GM12874 (cell line): ENCODE measurements around the gene TADA3.

Experiments used
- CTCF ChIP-seq: IDR thresholded peaks from 2 replicates; pipeline ENCODE4 v1.5.1; 2011; ENCODE audit warnings: low read depth, mild to moderate bottlenecking, control low read depth, low read length, moderate library complexity; ENCODE audit not compliant: insufficient read depth

TADA3 gene

DNA sequence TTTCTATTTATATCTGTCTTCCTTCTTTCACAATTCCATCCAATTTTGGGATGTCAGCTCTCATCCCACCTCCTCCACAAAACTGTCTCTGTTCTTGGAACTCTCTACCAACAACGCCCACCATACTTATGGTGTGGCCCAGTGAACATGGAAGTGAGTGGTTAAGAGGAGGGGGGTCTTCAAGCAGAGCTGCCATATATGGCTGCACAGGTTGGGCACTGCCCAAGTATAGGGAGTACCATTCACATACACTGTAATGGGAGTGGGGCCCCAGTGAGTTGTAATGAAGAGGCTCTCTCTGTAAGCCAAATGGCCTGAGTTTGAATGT is 14.6 kb downstream of the TADA3 start:
- no peak for TF ChIP-seq CTCF

DNA sequence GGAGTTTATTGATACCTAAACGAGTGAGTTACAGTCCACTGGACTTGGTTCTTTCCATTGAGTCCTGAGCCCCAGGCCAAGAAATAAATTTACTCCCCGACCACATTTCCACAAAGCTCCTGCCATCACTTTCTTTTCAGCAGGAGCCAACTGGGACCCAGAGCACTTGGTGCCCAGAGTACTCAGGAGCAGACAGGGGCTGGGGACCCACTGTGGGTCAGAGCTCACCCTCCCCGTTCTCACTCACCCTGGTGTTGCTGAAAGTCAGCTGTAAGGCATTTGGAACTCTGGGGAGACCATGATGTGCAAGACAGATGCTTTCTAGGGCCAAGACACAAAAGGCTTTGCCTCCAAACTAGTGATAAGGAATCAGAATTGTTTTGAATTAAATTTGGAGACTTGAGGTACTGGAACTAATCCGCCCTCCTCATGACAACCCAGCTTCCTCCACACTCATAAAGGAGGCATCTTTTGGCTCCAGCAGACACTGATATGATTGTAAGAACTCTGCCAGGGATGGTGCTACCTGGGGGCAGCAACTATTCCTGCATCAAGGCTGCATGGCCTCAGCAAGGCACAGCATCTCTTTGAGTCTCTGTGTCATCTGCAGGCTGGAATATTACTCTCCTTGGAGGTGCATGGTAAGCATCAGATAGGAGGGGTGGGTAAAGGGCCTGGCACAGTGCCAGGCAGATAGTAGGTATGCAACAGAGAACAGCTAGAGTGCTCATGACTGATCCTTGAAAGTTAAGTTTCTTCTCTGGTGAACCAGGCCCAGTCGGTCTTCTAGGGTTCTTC is 15.2 kb downstream of the TADA3 start:
- TF ChIP-seq CTCF, result no peak

GRCh38 chr3:9770276-9770812 is 21.9 kb downstream of the TADA3 start:
- TF ChIP-seq CTCF, result no peak

DNA sequence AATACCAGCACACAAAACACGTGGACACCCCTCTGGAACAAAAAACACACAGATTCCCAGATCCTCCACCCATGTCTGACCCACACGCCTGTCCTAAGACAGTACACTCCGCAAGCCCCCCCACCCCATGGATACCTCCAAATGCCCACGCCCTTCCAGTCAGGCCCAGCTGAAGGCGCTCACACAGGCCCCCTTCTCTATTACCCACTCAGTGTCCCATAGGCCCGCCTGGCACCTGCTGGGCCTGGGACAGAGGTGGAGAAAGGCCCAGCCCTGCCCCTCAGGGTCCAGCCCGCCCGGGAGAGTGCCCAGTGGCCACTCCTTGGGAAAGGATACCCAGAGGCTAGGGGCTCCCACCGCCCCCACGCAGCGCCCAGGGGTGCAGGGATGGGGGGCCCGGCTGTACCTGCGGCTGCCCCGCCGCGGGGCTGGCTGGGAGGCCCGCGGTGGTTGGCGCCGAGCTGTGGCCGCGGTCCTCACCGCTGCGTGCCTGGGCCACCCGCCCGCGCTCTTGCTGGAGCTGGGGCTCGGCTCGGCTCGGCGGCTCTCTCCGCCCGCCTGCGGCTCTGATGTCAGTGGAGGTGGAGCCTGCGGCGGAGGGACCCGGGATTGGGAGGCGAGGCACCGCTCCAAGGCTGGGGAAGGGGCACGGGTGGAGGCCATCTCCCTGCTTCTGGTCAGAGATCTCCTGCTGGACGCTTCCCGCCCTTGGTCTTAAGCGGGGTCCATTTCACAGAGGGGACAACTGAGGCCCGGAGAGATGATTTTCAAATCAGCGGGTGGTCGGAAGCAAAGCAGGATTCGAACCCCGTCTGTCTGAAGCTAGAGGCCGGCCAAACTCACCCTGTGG is 22.6 kb downstream of the TADA3 start, which contains the start of gene CAMK1:
TSS of gene CAMK1 (minus strand) at position 522 of the 850 bp plus-strand sequence. CDS start 2,198 bp downstream, outside the sequence.
- TF ChIP-seq CTCF, result no peak

- TF ChIP-seq CTCF, result no peak
Observed at GRCh38 chr3:9769012-9769411, 23.3 kb downstream of the TADA3 start.

GRCh38 chr3:9768141-9768775 is 24.0 kb downstream of the TADA3 start:
- no peak for TF ChIP-seq CTCF

DNA sequence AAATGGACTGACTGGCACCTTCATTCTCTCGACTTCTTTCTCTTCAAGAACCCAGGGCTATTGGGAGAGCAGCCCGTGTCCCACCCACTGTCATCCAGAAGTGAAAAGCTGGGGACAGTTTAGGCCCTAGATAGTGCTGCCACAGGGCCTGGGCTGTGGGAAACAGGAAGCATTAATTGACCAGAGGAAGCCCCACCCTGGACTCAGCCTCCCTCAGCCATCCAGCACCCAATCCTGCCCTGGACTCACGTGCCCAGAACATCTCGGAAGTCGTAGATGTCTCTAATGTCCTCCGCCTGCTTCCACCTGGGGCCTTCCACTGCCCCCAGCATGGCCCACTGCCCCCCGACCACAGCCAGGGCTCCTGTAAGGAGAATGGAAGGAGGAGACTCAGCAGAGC is 24.9 kb downstream of the TADA3 start:
- no peak for TF ChIP-seq CTCF
